MM.1S (cell line): Measurements from ENCODE around the gene VCPKMT.

Source experiments
- DNase-seq: peaks from one replicate; pipeline ENCODE4 v3.0.0-alpha.2; 2015
- H2AFZ ChIP-seq: fragments of 300-600 bp; sonication (generic); 2 replicates; pipeline ENCODE4 v1.6.0; 2016; ENCODE audit warnings: antibody characterized with exemption, low read length
- H3F3A ChIP-seq: fragments of 300-600 bp; sonication (generic); 2 replicates; pipeline ENCODE4 v1.6.1; 2016; ENCODE audit warnings: mild to moderate bottlenecking, antibody characterized with exemption, low read length, moderate library complexity, mixed read lengths; ENCODE audit not compliant: insufficient read depth
- H3K27ac ChIP-seq: fragments of 300-600 bp; sonication (generic); 2 replicates; pipeline ENCODE4 v1.5.1; 2016; ENCODE audit warnings: mild to moderate bottlenecking, low read length
- H3K27me3 ChIP-seq: fragments of 300-600 bp; sonication (generic); replicated peaks from 2 replicates; pipeline ENCODE4 v1.6.0; 2016; ENCODE audit warnings: low read length; ENCODE audit not compliant: insufficient read depth
- H3K36me3 ChIP-seq: fragments of 300-600 bp; sonication (generic); replicated peaks from 2 replicates; pipeline ENCODE4 v1.6.1; 2016; ENCODE audit warnings: mild to moderate bottlenecking, low read length, mixed read lengths; ENCODE audit not compliant: insufficient read depth
- H3K4me1 ChIP-seq: fragments of 300-600 bp; sonication (generic); 2 replicates; pipeline ENCODE4 v1.6.1; 2016; ENCODE audit warnings: low read length, mixed read lengths
- H3K4me2 ChIP-seq: fragments of 300-600 bp; sonication (generic); 2 replicates; pipeline ENCODE4 v1.6.0; 2016; ENCODE audit warnings: low read depth, low read length
- H3K4me3 ChIP-seq: fragments of 300-600 bp; sonication (generic); 2 replicates; pipeline ENCODE4 v1.5.1; 2016; ENCODE audit warnings: low read length, mixed read lengths
- H3K79me2 ChIP-seq: fragments of 300-600 bp; sonication (generic); 2 replicates; pipeline ENCODE4 v1.6.1; 2016; ENCODE audit warnings: mixed run types, low read length, mixed read lengths
- H3K9ac ChIP-seq: fragments of 300-600 bp; sonication (generic); 2 replicates; pipeline ENCODE4 v1.6.1; 2016; ENCODE audit warnings: low read length, mixed read lengths
- H3K9me2 ChIP-seq: fragments of 300-600 bp; sonication (generic); replicated peaks from 2 replicates; pipeline ENCODE4 v1.6.1; 2016; ENCODE audit warnings: mild to moderate bottlenecking, low read length, mixed read lengths; ENCODE audit not compliant: insufficient read depth
- H3K9me3 ChIP-seq: fragments of 300-600 bp; sonication (generic); replicated peaks from 2 replicates; pipeline ENCODE4 v1.6.1; 2016; ENCODE audit warnings: mild to moderate bottlenecking, low read length, mixed read lengths; ENCODE audit not compliant: insufficient read depth
- H4K20me1 ChIP-seq: fragments of 300-600 bp; sonication (generic); 2 replicates; pipeline ENCODE4 v1.6.1; 2016; ENCODE audit warnings: mild to moderate bottlenecking, low read length, moderate library complexity, mixed read lengths; ENCODE audit not compliant: insufficient read depth
- EZH2 ChIP-seq: fragments of 300-600 bp; sonication (generic); optimal IDR thresholded peaks from 2 replicates; pipeline ENCODE3; 2017; ENCODE audit warnings: low read depth, mild to moderate bottlenecking, antibody characterized with exemption, low read length, mixed read lengths
- EZH2phosphoT487 ChIP-seq: fragments of 300-600 bp; sonication (generic); IDR thresholded peaks from 2 replicates; pipeline ENCODE4 v1.6.1; 2018; ENCODE audit warnings: antibody characterized with exemption, low read length
- TF ChIP-seq, protein P1 (sequence below): fragments of 300-600 bp; sonication (generic); IDR thresholded peaks from 2 replicates; pipeline ENCODE4 v1.5.1; 2016; ENCODE audit warnings: antibody characterized with exemption, low read length, mixed read lengths

Gene VCPKMT

GRCh38 chr14:50116966-50117365 is 594 bp upstream of the VCPKMT start:
- Histone ChIP-seq H3F3A (peaks cover 7% of the 10 kb centered on the region), H3K79me2 (peaks cover 33% of the 10 kb centered on the region)

GRCh38 chr14:50113381-50114035 is 2.9 kb downstream of the VCPKMT start:
- Histone ChIP-seq H3K79me2 (peaks cover 48% of the 10 kb centered on the region), H3K9me3 (no peaks in the 10 kb centered on the region), H3K9me2 (no peaks in the 10 kb centered on the region), H2AFZ (no peak overlapping the region), H3K4me2 (peak overlapping the region; percentile 57), H3K4me1 (0 out of 2 replicates have a peak, but pooled peaks cover 7% of the 10 kb centered on the region), H3K9ac (peak overlapping the region; percentile 40; the same call in 1 of the 2 replicates), H3K36me3 (no peaks in the 10 kb centered on the region), H3F3A (peaks cover 7% of the 10 kb centered on the region), H3K27me3 (no peaks in the 10 kb centered on the region), H4K20me1 (no peaks in the 10 kb centered on the region), H3K4me3 (peak overlapping the region; percentile 15; the same call in 1 of the 2 replicates), H3K27ac (peak overlapping the region; percentile 78)
- TF ChIP-seq, protein P1, sequence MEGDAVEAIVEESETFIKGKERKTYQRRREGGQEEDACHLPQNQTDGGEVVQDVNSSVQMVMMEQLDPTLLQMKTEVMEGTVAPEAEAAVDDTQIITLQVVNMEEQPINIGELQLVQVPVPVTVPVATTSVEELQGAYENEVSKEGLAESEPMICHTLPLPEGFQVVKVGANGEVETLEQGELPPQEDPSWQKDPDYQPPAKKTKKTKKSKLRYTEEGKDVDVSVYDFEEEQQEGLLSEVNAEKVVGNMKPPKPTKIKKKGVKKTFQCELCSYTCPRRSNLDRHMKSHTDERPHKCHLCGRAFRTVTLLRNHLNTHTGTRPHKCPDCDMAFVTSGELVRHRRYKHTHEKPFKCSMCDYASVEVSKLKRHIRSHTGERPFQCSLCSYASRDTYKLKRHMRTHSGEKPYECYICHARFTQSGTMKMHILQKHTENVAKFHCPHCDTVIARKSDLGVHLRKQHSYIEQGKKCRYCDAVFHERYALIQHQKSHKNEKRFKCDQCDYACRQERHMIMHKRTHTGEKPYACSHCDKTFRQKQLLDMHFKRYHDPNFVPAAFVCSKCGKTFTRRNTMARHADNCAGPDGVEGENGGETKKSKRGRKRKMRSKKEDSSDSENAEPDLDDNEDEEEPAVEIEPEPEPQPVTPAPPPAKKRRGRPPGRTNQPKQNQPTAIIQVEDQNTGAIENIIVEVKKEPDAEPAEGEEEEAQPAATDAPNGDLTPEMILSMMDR = no peak
- TF ChIP-seq EZH2phosphoT487 (no peak), EZH2 (no peak)
- peak; percentile 30 for DNase-seq

More at GRCh38 chr14:50116966-50117365, 594 bp upstream of the VCPKMT start:
- Histone ChIP-seq H3K9me3 (no peaks in the 10 kb centered on the region), H4K20me1 (no peaks in the 10 kb centered on the region), H3K36me3 (no peaks in the 10 kb centered on the region), H3K4me2 (peak overlapping the region; percentile 41; the same call in 1 of the 2 replicates), H3K9ac (peak overlapping the region; percentile 78; the same call in 1 of the 2 replicates), H3K27me3 (no peaks in the 10 kb centered on the region), H3K27ac (peak overlapping the region; percentile 60; the same call in 1 of the 2 replicates), H3K9me2 (no peaks in the 10 kb centered on the region), H3K4me3 (peak overlapping the region; percentile 74), H3K4me1 (0 out of 2 replicates have a peak, but pooled peaks cover 4% of the 10 kb centered on the region), H2AFZ (peak overlapping the region; percentile 81)
- TF ChIP-seq, protein P1 = no peak
- TF ChIP-seq EZH2phosphoT487 (no peak), EZH2 (no peak)
- no peak for DNase-seq

DNA sequence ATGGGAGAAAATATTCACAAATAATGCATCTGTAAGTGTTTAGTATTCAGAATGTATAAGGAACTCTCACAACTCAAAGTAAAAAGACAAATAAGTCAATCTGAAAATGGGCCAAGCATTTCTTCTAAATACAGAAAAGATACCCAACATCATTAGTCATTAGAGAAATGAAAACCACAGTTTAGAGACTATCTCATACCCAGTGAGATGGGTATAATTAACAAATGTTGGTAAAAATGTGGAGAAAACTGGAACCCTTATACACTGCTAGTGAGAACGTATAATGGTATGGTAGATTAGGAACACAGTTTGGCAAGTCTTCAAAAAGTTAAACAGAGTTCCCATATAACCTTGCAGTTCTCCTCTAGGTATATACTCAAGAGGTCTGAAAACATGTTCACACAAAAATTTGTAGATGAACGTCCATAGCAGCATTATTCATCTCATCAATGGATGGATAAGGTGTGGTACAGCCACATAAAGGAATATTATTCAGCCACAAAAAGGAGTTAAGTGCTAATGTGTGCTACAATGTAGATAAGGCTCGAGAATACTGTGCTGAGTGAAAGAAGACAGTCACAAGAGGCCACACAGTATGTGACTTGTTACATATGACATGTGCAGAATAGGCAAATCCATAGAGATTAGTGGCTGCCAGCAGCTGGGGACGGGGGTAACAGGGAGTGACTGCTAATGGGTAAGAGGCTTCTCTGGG is 5.9 kb downstream of the VCPKMT start:
- no peaks in the 10 kb centered on the region for H3K36me3 ChIP-seq
- TF ChIP-seq EZH2phosphoT487 (no peak), EZH2 (no peak)
- TF ChIP-seq, protein P1 = no peak
- no peak overlapping the region for H3K27ac ChIP-seq
- no peak overlapping the region for H2AFZ ChIP-seq
- no peak for DNase-seq
- H4K20me1 ChIP-seq = no peaks in the 10 kb centered on the region
- 0 out of 2 replicates have a peak, but pooled peaks cover 11% of the 10 kb centered on the region for H3K4me1 ChIP-seq
- H3K9me2 ChIP-seq = no peaks in the 10 kb centered on the region
- no peak overlapping the region for H3K9ac ChIP-seq
- no peak overlapping the region for H3K4me3 ChIP-seq
- H3K79me2 ChIP-seq = peaks cover 39% of the 10 kb centered on the region
- no peaks in the 10 kb centered on the region for H3K27me3 ChIP-seq
- H3K4me2 ChIP-seq = no peak overlapping the region
- no peaks in the 10 kb centered on the region for H3K9me3 ChIP-seq
- peaks cover 7% of the 10 kb centered on the region for H3F3A ChIP-seq
